ENCODE measurements around the gene LMF1.

LMF1 gene

GRCh38 chr16:842711-843560, 127.8 kb downstream of the LMF1 start:
- Mint-ChIP-seq H3K4me1 (peaks cover 4% of the 10 kb centered on the region), H3K27me3 (ENCODE audit: low read depth) (peaks cover 19% of the 10 kb centered on the region), H3K27ac (no peak overlapping the region), H3K36me3 (ENCODE audit: low read depth) (peaks cover 16% of the 10 kb centered on the region), H3K9me3 (peaks cover 19% of the 10 kb centered on the region), H3K4me3 (no peak overlapping the region)
- TF ChIP-seq CTCF (IDR thresholded peaks at IDR 0.05; ENCODE audit: unreplicated experiment in 3 of 3), result no peak

- no peak overlapping the region for H3K4me3 Mint-ChIP-seq
- TF ChIP-seq CTCF (IDR thresholded peaks at IDR 0.05; ENCODE audit: unreplicated experiment in 3 of 3), result no peak
- H3K27me3 Mint-ChIP-seq (ENCODE audit: low read depth), result peaks cover 22% of the 10 kb centered on the region
Measured at GRCh38 chr16:842061-842476, 128.7 kb downstream of the LMF1 start.

GRCh38 chr16:841455-842060, 129.2 kb downstream of the LMF1 start:
- Mint-ChIP-seq H3K9me3 (peaks cover 23% of the 10 kb centered on the region), H3K4me1 (peaks cover 4% of the 10 kb centered on the region), H3K4me3 (no peak overlapping the region), H3K36me3 (ENCODE audit: low read depth) (peaks cover 17% of the 10 kb centered on the region), H3K27ac (no peak overlapping the region), H3K27me3 (ENCODE audit: low read depth) (peaks cover 22% of the 10 kb centered on the region)
- TF ChIP-seq CTCF (IDR thresholded peaks at IDR 0.05; ENCODE audit: unreplicated experiment in 3 of 3), result no peak

More at GRCh38 chr16:842061-842476, 128.7 kb downstream of the LMF1 start:
- peaks cover 4% of the 10 kb centered on the region for H3K4me1 Mint-ChIP-seq
- peaks cover 18% of the 10 kb centered on the region for H3K9me3 Mint-ChIP-seq
- H3K27ac Mint-ChIP-seq, result no peak overlapping the region
- peaks cover 17% of the 10 kb centered on the region for H3K36me3 Mint-ChIP-seq (ENCODE audit: low read depth)

GRCh38 chr16:840561-841454, 130.0 kb downstream of the LMF1 start:
- no peak for TF ChIP-seq CTCF (IDR thresholded peaks at IDR 0.05; ENCODE audit: unreplicated experiment in 3 of 3)
- peaks cover 24% of the 10 kb centered on the region for H3K9me3 Mint-ChIP-seq
- no peak overlapping the region for H3K27ac Mint-ChIP-seq
- H3K4me1 Mint-ChIP-seq, result peaks cover 4% of the 10 kb centered on the region
- peaks cover 12% of the 10 kb centered on the region for H3K36me3 Mint-ChIP-seq (ENCODE audit: low read depth)
- H3K4me3 Mint-ChIP-seq, result no peak overlapping the region
- peaks cover 22% of the 10 kb centered on the region for H3K27me3 Mint-ChIP-seq (ENCODE audit: low read depth)

GRCh38 chr16:839643-840408, 131.0 kb downstream of the LMF1 start:
- Mint-ChIP-seq H3K9me3 (peaks cover 23% of the 10 kb centered on the region), H3K4me3 (no peak overlapping the region), H3K27ac (no peak overlapping the region), H3K4me1 (peaks cover 4% of the 10 kb centered on the region), H3K27me3 (ENCODE audit: low read depth) (peaks cover 16% of the 10 kb centered on the region), H3K36me3 (ENCODE audit: low read depth) (peaks cover 6% of the 10 kb centered on the region)
- TF ChIP-seq CTCF (IDR thresholded peaks at IDR 0.05; ENCODE audit: unreplicated experiment in 3 of 3), result no peak
